Keratinocyte (primary cell): ENCODE data around the gene RNPEP. TPM values are rescaled to one million over a fixed set of nuclear protein-coding genes. Genes with fewer than 3 reads are reported as not detected.

Experiments
- DNase-seq: peaks from one replicate; pipeline ENCODE4 v3.0.0-alpha.2; 2011; ENCODE audit warnings: low read depth, missing footprints, low spot score
- FAIRE-seq: peaks from 2 replicates; lab custom pipeline; 2011; peaks lifted over from hg19 to GRCh38; lab: Jason Lieb, UNC
- H2AFZ ChIP-seq: 2 replicates; pipeline ENCODE4 v1.6.0; 2012; ENCODE audit warnings: low read length, control low read depth, inconsistent platforms; ENCODE audit not compliant: control insufficient read depth
- H3K27ac ChIP-seq: 2 replicates; pipeline ENCODE4 v1.5.1; 2011; ENCODE audit warnings: low read length; ENCODE audit not compliant: control insufficient read depth, insufficient read depth
- H3K27me3 ChIP-seq: 3 replicates; pipeline ENCODE4 v1.6.0; 2011; ENCODE audit warnings: low read length; ENCODE audit not compliant: control insufficient read depth, insufficient read depth; ENCODE audit errors: extremely low read depth
- H3K36me3 ChIP-seq, 2 experiments: 2 replicates in 1 of 2; 3 replicates in 1 of 2; pipeline ENCODE4 v1.5.1; 2011; ENCODE audit warnings: low read length in 2 of 2, mild to moderate bottlenecking in 1 of 2; ENCODE audit not compliant: control insufficient read depth in 2 of 2, insufficient read depth in 2 of 2; ENCODE audit errors: extremely low read depth in 1 of 2
- H3K4me1 ChIP-seq: 3 replicates; pipeline ENCODE4 v1.5.1; 2011; ENCODE audit warnings: low read length; ENCODE audit not compliant: control insufficient read depth, insufficient read depth; ENCODE audit errors: extremely low read depth
- H3K4me2 ChIP-seq: 3 replicates; pipeline ENCODE4 v1.6.0; 2011; ENCODE audit warnings: low read depth, low read length; ENCODE audit not compliant: control insufficient read depth, insufficient read depth; ENCODE audit errors: extremely low read depth
- H3K4me3 ChIP-seq, 3 experiments: fragments of 200-600 bp in 1 of 3; sonication (generic) in 1 of 3; 2 replicates in 2 of 3; 3 replicates in 1 of 3; pipeline ENCODE4 v1.5.1; 2011 to 2016; ENCODE audit warnings: low read length in 3 of 3, mild to moderate bottlenecking in 3 of 3, control low read depth in 2 of 3, inconsistent platforms in 1 of 3, low read depth in 1 of 3, mixed read lengths in 1 of 3, mixed run types in 1 of 3, moderate library complexity in 1 of 3; ENCODE audit not compliant: control insufficient read depth in 2 of 3, insufficient read depth in 2 of 3; ENCODE audit errors: extremely low read depth in 1 of 3
- H3K79me2 ChIP-seq: 2 replicates; pipeline ENCODE4 v1.6.0; 2012; ENCODE audit warnings: low read length; ENCODE audit not compliant: control insufficient read depth, insufficient read depth
- H3K9ac ChIP-seq: 3 replicates; pipeline ENCODE4 v1.6.0; 2011; ENCODE audit warnings: low read length; ENCODE audit not compliant: control insufficient read depth, insufficient read depth; ENCODE audit errors: extremely low read depth
- H3K9me1 ChIP-seq: 3 replicates; pipeline ENCODE4 v1.6.0; 2011; ENCODE audit warnings: low read length; ENCODE audit not compliant: control insufficient read depth, insufficient read depth; ENCODE audit errors: extremely low read depth
- H3K9me3 ChIP-seq: 2 replicates; pipeline ENCODE4 v1.5.1; 2012; ENCODE audit warnings: low read depth, low read length; ENCODE audit not compliant: control insufficient read depth
- H4K20me1 ChIP-seq: 3 replicates; pipeline ENCODE4 v1.6.0; 2011; ENCODE audit warnings: low read length; ENCODE audit not compliant: control insufficient read depth, insufficient read depth; ENCODE audit errors: extremely low read depth
- EZH2 ChIP-seq: IDR thresholded peaks from one replicate; pipeline ENCODE4 v1.6.1; 2012; ENCODE audit warnings: inconsistent platforms, mild to moderate bottlenecking, low read length, moderate library complexity
- dilution Hi-C: fragments of 300-500 bp; cut with MboI; formaldehyde crosslinking; loops from one replicate; pipeline ENCODE4 v1.7.0; 2020; ENCODE audit warnings: low sequenced_read_pairs; ENCODE audit not compliant: extremely low pct_ligation_motif_present
- polyA plus RNA-seq, 5 experiments: library from polyadenylated mRNA; depleted of rRNA in 3 of 5; stranded (reverse) in 3 of 5; stranded (forward) in 1 of 5; unstranded in 1 of 5; fragments of >200 nt; gene quantifications; 1 replicate in 1 of 5; 2 replicates in 3 of 5; 3 replicates in 1 of 5; pipeline versions ENCODE4 v1.2.1 to v1.2.3, GENCODE V29; 2011 to 2012; ENCODE audit warnings: missing spikeins in 2 of 5, low read depth in 1 of 5, low replicate concordance in 1 of 5
- TF ChIP-seq, protein P1 (sequence below), 3 experiments: IDR thresholded peaks in 1 of 3; conservative IDR thresholded peaks in 1 of 3; optimal IDR thresholded peaks in 1 of 3; 2 replicates in 2 of 3; 3 replicates in 1 of 3; pipeline versions ENCODE3 to v1.5.1; 2011; ENCODE audit warnings: low read length in 3 of 3, mild to moderate bottlenecking in 3 of 3, moderate library complexity in 2 of 3, control low read depth in 1 of 3, inconsistent platforms in 1 of 3; ENCODE audit not compliant: insufficient read depth in 2 of 3; ENCODE audit errors: extremely low read depth in 1 of 3

The RNPEP gene
- polyA plus RNA-seq, 1 donor (not counting 4 experiments of a cell fraction or from before 2014, with no cell fraction given), result 63.0 TPM

DNA sequence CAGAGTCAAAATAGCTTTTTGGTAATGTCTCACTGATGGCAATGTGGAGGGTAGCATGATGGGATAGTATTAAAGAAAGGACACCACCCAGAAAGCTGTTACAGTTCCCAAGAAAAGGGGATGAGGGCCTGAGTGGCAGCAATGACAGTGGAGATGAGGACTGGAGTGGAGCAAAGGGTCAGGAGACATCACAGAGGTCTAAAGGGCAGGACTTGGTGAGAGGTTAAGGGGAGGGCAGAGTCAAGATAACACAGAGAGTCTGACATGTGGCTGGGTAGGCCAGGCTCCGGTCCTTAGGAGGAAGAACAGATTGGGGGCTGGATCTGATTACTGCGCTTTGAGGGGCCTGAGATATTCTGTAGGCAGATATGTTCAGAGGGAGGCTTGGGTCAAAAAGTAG lies 47.3 kb downstream of the RNPEP start:
- no peaks in the 10 kb centered on the region for H3K9me1 ChIP-seq
- H3K36me3 ChIP-seq, result no peaks in the 10 kb centered on the region
- peak overlapping the region; percentile 27 for H3K4me2 ChIP-seq
- H3K9ac ChIP-seq, result no peak overlapping the region
- H3K27ac ChIP-seq, result peak overlapping the region; percentile 35
- peaks cover 12% of the 10 kb centered on the region for H3K4me1 ChIP-seq
- H3K9me3 ChIP-seq, result no peaks in the 10 kb centered on the region
- H3K4me3 ChIP-seq, result no peak overlapping the region
- dilution Hi-C loops, result no loop called here
- TF ChIP-seq, protein P1, sequence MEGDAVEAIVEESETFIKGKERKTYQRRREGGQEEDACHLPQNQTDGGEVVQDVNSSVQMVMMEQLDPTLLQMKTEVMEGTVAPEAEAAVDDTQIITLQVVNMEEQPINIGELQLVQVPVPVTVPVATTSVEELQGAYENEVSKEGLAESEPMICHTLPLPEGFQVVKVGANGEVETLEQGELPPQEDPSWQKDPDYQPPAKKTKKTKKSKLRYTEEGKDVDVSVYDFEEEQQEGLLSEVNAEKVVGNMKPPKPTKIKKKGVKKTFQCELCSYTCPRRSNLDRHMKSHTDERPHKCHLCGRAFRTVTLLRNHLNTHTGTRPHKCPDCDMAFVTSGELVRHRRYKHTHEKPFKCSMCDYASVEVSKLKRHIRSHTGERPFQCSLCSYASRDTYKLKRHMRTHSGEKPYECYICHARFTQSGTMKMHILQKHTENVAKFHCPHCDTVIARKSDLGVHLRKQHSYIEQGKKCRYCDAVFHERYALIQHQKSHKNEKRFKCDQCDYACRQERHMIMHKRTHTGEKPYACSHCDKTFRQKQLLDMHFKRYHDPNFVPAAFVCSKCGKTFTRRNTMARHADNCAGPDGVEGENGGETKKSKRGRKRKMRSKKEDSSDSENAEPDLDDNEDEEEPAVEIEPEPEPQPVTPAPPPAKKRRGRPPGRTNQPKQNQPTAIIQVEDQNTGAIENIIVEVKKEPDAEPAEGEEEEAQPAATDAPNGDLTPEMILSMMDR (optimal IDR thresholded peaks at IDR 0.05 in 1 of 3, IDR thresholded peaks at IDR 0.05 in 1 of 3, conservative IDR thresholded peaks at IDR 0.05 in 1 of 3; ENCODE audit: extremely low read depth in 1 of 3, insufficient read depth in 2 of 3, low read length in 3 of 3), result no peak
- TF ChIP-seq EZH2, result no peak
- FAIRE-seq (no peak), DNase-seq (no peak)
- peaks cover 2% of the 10 kb centered on the region for H4K20me1 ChIP-seq
- H2AFZ ChIP-seq, result no peak overlapping the region
- H3K79me2 ChIP-seq, result no peaks in the 10 kb centered on the region
- no peaks in the 10 kb centered on the region for H3K27me3 ChIP-seq

DNA sequence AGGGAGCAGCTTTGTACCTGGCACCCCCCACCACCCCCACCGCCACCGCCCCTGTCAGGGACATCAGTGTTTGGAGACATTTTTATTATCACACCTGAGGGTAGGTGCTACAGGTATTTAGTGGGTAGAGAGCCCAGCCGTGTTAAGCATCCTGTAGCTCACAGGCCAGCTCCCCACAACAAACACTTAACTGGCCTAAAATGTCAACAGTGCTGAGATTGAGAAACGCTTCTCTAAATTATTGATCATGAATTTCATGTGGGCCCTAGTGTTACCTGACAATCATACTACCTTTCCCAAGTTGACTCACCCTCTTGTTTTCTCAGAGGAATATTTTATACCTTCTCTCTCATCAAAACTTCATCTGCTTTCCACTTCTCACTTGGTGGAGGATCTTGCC lies 49.3 kb downstream of the RNPEP start:
- Histone ChIP-seq H3K9ac (no peak overlapping the region), H2AFZ (no peak overlapping the region), H3K4me3 (no peak overlapping the region), H3K9me3 (no peaks in the 10 kb centered on the region), H3K4me1 (peaks cover 21% of the 10 kb centered on the region), H3K4me2 (no peak overlapping the region), H3K9me1 (no peaks in the 10 kb centered on the region), H3K27ac (no peak overlapping the region), H3K79me2 (no peaks in the 10 kb centered on the region), H3K27me3 (no peaks in the 10 kb centered on the region), H4K20me1 (peaks cover 2% of the 10 kb centered on the region), H3K36me3 (no peaks in the 10 kb centered on the region)
- TF ChIP-seq, protein P1 (optimal IDR thresholded peaks at IDR 0.05 in 1 of 3, IDR thresholded peaks at IDR 0.05 in 1 of 3, conservative IDR thresholded peaks at IDR 0.05 in 1 of 3; ENCODE audit: extremely low read depth in 1 of 3, insufficient read depth in 2 of 3, low read length in 3 of 3), result no peak
- TF ChIP-seq EZH2, result no peak
- no peak for FAIRE-seq
- dilution Hi-C loops, result no loop called here
- DNase-seq, result no peak
